ENCODE data around the gene OCIAD1. TPM values are rescaled to one million over a fixed set of nuclear protein-coding genes. Genes with fewer than 3 reads are reported as not detected.

Gene OCIAD1
- polyA plus RNA-seq, 3 donors: 112 to 145 (median 139) TPM

DNA sequence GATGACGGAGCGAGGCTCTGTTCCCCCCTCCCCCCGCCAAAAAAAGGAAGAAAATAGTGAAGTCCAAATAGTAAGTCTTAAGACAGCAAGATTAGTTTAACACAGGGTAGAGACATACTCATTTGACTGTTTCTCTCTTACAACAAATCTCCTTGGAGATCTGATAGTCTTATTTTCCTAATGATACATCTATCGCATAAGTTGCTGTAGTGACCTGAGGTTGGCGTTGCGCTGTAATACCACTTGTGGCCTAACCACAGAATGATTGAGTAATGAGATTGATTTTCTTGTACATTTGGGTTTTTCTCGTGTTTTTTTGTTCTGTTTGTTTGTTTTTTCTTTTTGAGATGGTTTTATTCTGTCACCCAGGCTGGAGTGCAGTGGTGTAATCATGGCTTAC lies 27.2 kb downstream of the OCIAD1 start:
- Mint-ChIP-seq H3K36me3 (peaks cover 45 to 58% of the 10 kb centered on the region in 2 donors), H3K4me3 (peak overlapping the region in 1 of 2 donors; percentile 46), H3K9me3 (peaks cover 0 to 2% (median 0%) of the 10 kb centered on the region in 7 donors), H3K27me3 (ENCODE audit: low read depth in 3 of 3) (peaks cover 0 to 1% (median under 1%) of the 10 kb centered on the region in 3 donors), H3K27ac (peak overlapping the region in 2 of 7 donors; percentile 24 to 25), H3K4me1 (peaks cover 6% of the 10 kb centered on the region)
- WGBS (ENCODE audit: insufficient coverage): 13% methylated on average over 3 of the region's 7 CpGs
- H3K9me3 ChIP-seq (replicated peaks in 1 of 2; ENCODE audit: control insufficient read depth in 1 of 2, insufficient read depth in 1 of 2, low read length in 2 of 2): no peaks in the 10 kb centered on the region
- H3K9ac ChIP-seq (ENCODE audit: insufficient read depth, low read length, poor library complexity, severe bottlenecking): no peak overlapping the region
- no peak overlapping the region for H3K4me3 ChIP-seq (replicated peaks in 1 of 3; ENCODE audit: low read depth in 2 of 3, low read length in 3 of 3)
- no peak for DNase-seq
- H3K4me1 ChIP-seq (ENCODE audit: control insufficient read depth in 1 of 2, insufficient read depth in 2 of 2, low read length in 2 of 2): no peaks in the 10 kb centered on the region
- H3K27ac ChIP-seq (ENCODE audit: low read depth in 1 of 2, low read length in 2 of 2): no peak overlapping the region
- TF ChIP-seq, protein P1, sequence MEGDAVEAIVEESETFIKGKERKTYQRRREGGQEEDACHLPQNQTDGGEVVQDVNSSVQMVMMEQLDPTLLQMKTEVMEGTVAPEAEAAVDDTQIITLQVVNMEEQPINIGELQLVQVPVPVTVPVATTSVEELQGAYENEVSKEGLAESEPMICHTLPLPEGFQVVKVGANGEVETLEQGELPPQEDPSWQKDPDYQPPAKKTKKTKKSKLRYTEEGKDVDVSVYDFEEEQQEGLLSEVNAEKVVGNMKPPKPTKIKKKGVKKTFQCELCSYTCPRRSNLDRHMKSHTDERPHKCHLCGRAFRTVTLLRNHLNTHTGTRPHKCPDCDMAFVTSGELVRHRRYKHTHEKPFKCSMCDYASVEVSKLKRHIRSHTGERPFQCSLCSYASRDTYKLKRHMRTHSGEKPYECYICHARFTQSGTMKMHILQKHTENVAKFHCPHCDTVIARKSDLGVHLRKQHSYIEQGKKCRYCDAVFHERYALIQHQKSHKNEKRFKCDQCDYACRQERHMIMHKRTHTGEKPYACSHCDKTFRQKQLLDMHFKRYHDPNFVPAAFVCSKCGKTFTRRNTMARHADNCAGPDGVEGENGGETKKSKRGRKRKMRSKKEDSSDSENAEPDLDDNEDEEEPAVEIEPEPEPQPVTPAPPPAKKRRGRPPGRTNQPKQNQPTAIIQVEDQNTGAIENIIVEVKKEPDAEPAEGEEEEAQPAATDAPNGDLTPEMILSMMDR (IDR thresholded peaks at IDR 0.05): no peak
- no peaks in the 10 kb centered on the region for H3K79me2 ChIP-seq (ENCODE audit: insufficient read depth, low read length)
- H3K36me3 ChIP-seq (replicated peaks in 1 of 2; ENCODE audit: control insufficient read depth in 1 of 2, insufficient read depth in 2 of 2, low read length in 2 of 2): peaks cover 31 to 70% of the 10 kb centered on the region in 2 donors
- H3K27me3 ChIP-seq (ENCODE audit: control insufficient read depth in 2 of 2, insufficient read depth in 2 of 2, low read length in 2 of 2): no peaks in the 10 kb centered on the region
- H3K4me2 ChIP-seq (replicated peaks; ENCODE audit: extremely low read depth, low read length, poor library complexity, severe bottlenecking): no peak overlapping the region
- intact Hi-C loops (cut with micrococcal nuclease): no loop called here
- H4K20me1 ChIP-seq (ENCODE audit: insufficient read depth, low read length): no peaks in the 10 kb centered on the region
- H2AFZ ChIP-seq (ENCODE audit: insufficient read depth, low read depth, low read length, poor library complexity, severe bottlenecking): no peak overlapping the region

DNA sequence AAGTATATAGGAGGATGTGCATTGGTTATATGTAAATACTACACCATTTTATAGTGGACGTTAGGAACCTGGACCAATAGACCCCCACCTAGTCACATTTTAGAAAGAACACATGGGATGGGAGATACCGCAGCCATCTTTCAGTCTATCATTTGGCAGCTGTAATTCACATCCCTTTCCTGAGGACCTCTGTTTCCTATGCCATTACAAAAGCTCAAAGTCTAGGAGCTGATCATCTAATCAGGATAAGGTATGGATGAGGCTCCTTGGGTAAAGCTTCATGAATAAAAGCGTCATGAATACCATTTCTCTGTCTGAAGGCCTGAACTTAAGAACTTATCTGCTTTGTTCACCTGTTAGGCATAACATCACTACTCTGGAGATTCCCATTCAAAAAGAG lies 31.1 kb downstream of the OCIAD1 start:
- Histone ChIP-seq H3K27ac (ENCODE audit: low read depth in 1 of 2, low read length in 2 of 2) (no peak overlapping the region), H3K79me2 (ENCODE audit: insufficient read depth, low read length) (no peaks in the 10 kb centered on the region), H3K36me3 (replicated peaks in 1 of 2; ENCODE audit: control insufficient read depth in 1 of 2, insufficient read depth in 2 of 2, low read length in 2 of 2) (peaks cover 24 to 42% of the 10 kb centered on the region in 2 donors), H3K4me3 (replicated peaks in 1 of 3; ENCODE audit: low read depth in 2 of 3, low read length in 3 of 3) (no peak overlapping the region), H3K4me2 (replicated peaks; ENCODE audit: extremely low read depth, low read length, poor library complexity, severe bottlenecking) (no peak overlapping the region), H3K9ac (ENCODE audit: insufficient read depth, low read length, poor library complexity, severe bottlenecking) (no peak overlapping the region), H3K4me1 (ENCODE audit: control insufficient read depth in 1 of 2, insufficient read depth in 2 of 2, low read length in 2 of 2) (no peaks in the 10 kb centered on the region), H3K27me3 (ENCODE audit: control insufficient read depth in 2 of 2, insufficient read depth in 2 of 2, low read length in 2 of 2) (no peaks in the 10 kb centered on the region), H4K20me1 (ENCODE audit: insufficient read depth, low read length) (no peaks in the 10 kb centered on the region), H3K9me3 (replicated peaks in 1 of 2; ENCODE audit: control insufficient read depth in 1 of 2, insufficient read depth in 1 of 2, low read length in 2 of 2) (no peaks in the 10 kb centered on the region), H2AFZ (ENCODE audit: insufficient read depth, low read depth, low read length, poor library complexity, severe bottlenecking) (no peak overlapping the region)
- Mint-ChIP-seq H3K36me3 (peaks cover 27 to 41% of the 10 kb centered on the region in 2 donors), H3K27ac (no peak overlapping the region), H3K27me3 (ENCODE audit: low read depth in 3 of 3) (peaks cover 0 to 2% (median 1%) of the 10 kb centered on the region in 3 donors), H3K9me3 (peaks cover 2 to 9% (median 3%) of the 10 kb centered on the region in 7 donors), H3K4me3 (no peak overlapping the region), H3K4me1 (peaks cover 4% of the 10 kb centered on the region)
- TF ChIP-seq, protein P1 (IDR thresholded peaks at IDR 0.05): no peak
- intact Hi-C loops (cut with micrococcal nuclease): no loop called here
- no CpG with 5 or more reads among the region's 3 CpGs for WGBS (ENCODE audit: insufficient coverage)
- no peak for DNase-seq
